Stimulated activated naive CD8-positive, alpha-beta T cell treated with anti-CD3 and anti-CD28 coated beads, Interleukin-15, Interleukin-2, amounts not matched to agents 100 U/mL and 50 U/mL, for 24 hours (primary cell): Measurements from ENCODE around the gene NDUFV1.
"Not testable (repeated sequence)": the region's sequence is repeated elsewhere in the genome, so short reads cannot be mapped to it uniquely, and the experiment has no call there.

ENCODE experiments used
- ATAC-seq: fragments of 150-1000 bp; cut with Tn5 transposase; one replicate; pipeline ENCODE4 v1.10.0; 2021
- DNase-seq: peaks from one replicate; pipeline ENCODE4 v3.0.0; 2021

NDUFV1 gene

DNA sequence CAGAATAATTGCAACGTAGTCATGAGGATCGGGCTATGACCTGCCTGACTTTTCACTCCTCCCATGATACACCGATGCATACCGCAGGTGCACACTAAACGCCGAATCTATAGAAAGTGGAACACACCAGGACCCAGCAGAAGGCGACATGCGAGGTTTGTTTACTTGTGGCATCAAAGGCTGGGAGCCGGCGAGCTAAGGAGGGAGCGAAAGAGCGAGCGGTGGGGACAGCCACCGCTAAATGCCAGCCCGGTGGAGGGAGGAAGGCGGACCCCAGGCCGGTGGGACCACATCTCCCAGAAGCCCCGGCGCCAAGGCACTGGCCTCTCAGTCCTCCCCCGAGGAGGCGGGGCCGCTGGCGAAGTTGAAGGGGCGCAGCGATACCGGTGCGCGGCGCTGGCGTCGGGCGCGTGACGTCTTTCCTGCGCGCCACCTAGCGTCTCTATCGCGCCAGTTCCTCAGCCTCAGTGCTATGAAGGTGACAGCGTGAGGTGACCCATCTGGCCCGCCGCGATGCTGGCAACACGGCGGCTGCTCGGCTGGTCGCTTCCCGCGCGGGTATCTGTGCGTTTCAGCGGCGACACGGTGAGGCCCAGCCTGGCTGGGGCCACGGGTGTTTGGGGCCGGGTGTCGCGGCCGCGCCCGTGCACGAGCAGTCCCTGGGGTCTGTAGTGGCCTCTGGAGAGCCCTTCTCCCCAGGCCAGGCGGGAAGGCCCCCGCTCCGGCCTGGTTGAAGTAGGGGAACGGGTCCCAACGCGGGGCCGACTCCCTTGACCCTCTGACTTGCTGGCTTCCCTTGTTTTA, at the start of gene NDUFV1:
TSS of gene NDUFV1 (plus strand) at position 445 of the 804 bp plus-strand sequence. CDS start at position 514, 69 bp downstream.
- ATAC-seq (peak; percentile 99), DNase-seq (peak; percentile 98)

DNA sequence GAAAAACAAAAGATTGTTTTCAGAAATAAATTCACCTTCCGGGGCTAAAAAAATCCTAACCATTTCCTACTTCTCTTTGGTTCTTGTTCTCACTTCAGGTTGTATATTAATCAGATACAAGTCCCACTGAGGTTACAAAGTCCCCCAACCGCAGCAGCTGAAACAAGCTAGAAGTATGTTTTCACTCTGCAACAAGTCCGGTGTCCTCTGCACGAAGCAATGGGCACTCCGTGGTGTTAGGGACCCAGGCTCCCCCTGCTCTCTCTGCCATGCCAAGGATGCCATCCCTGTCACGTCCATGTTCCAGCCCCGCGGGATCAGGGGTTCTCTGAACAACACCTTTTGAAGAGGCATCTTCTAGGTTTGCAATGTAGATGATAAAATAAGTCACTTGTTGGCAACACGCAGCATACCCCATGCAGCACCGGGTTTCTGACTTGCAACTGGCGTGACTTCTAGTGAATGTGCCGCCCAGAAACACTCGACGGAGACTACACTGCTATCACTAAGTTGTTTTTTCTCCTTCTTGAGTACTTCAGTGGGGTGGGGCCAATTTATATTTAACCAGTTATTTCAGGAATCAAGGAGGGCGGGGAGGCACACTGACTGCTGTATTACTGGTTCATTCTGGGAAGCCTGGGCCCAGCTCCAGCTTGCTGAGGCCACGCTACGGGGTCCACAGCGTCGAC, 48.5 kb upstream of the NDUFV1 start:
- no peak for DNase-seq

DNA sequence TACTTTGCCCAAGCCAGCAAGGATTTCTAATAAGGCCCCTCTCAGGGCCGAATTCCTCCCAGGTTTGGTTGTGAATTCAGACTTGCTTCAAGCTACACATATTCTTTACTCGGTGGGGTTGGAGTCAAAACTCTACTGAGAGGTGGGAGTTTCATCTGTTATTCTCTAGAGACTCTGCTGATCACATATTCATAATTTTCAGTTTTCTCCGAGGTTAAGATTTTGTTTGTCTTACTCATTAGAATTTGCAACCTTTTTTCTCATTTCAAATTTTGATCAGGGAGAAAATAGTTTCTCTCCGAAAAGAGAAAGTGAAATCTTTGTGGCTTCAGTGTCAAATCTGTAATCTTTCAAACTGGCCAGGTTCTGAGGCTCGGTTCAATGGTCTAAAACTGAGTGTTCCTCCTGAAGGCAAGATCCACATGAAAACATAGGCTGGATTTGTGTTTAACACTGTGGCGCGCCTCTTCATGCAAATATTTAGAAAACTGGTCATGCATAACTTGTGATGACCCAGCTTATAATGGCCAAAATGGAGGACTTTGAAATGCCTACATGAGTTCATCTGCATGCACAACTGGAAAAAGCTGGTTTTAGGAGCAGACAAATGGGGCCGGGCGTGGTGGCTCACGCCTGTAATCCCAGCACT, 44.6 kb upstream of the NDUFV1 start:
- DNase-seq (no peak), ATAC-seq (peak; percentile 3)

More for the DNA sequence above, 48.5 kb upstream of the NDUFV1 start:
- no peak for ATAC-seq

DNA sequence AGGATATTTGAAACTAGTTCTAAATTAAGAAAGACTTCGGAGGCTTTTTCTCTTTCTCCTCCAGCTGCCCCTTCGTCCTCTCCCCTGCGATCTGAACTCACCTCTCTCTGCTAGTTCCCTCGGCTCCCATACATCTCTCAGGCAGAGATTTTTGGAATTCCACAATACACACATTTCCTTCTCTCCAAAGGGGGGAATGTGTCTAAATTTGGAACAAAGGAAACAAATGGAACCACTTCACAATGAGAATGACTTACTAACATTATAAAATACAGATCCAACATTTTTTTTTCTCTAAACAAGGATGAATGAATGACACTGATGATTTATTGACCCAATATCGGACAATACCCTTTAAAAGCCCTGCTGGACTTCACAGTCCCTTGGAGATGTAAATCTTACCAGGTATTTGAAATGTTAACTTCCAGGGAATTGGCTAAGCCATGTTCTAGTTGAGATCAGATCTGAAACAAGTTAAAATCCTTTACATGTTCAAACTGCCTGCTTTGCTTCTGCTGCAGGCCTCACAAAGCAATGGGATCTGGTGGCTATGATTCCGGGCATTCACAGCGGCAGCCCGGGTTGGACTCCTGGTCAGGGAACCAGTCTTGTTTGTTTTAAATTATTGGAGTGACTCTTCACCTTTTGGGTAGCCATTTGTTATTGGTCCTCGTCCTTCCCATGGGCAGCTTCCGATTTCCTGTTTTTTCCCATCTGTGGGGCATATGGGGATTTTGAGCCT, 43.6 kb upstream of the NDUFV1 start:
- no peak for DNase-seq
- no peak for ATAC-seq

DNA sequence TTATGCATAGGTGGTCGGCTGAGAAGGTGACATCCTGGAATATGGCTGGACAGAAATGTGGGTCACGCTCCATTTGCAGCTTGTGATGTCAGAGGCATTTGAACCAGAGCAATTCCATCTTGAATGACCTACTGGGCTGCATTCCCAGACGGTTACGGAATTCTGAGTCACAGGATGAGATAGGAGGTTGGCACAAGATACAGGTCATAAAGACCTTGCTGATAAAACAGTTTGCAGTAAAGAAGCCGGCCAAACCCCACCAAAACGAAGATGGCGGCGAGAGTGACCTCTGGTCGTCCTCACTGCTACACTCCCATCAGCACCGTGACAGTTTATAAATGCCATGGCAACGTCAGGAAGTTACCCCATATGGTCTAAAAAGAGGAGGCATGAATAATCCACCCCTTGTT, 43.0 kb upstream of the NDUFV1 start:
- not testable (repeated sequence) for DNase-seq, ATAC-seq

DNA sequence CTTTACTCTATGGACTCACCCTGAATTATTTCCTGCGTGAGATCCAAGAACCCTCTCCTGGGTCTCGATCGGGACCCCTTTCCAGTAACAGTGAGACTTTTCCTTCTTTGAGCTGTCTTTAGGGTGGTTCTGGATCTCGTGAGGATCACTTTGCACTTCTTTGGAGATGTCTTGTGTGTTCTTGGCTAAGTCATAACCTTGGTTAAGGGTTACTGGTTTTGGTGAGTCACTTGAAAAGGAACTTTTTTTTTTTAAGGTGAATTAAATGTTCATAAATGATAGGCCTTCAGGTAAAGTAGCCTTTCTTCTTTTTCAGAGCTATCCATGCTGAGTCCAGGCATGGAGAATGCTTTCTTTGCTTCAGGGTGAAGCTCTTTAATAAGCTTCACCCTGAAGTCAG, 42.5 kb upstream of the NDUFV1 start:
- ATAC-seq (no peak), DNase-seq (no peak)

DNA sequence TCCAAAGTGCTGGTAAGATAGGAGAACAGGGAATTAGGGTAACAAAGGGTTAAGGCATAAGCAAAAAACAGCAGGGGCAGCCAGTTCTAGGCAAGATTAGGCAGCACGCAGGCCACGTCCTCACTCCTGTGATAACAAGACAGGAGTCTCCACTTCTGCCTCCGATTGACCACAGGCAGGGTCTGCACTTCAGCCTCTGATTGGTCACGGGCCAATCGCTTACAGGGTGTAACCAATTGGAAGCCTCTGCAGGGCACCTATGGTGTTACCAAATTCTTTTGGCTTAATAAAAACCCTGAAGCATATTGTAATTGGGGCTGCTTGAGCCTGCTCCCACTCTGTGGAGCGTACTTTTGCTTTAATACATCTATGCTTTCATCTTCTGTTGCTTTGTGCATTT, 35.3 kb upstream of the NDUFV1 start:
- no peak for ATAC-seq
- no peak for DNase-seq

DNA sequence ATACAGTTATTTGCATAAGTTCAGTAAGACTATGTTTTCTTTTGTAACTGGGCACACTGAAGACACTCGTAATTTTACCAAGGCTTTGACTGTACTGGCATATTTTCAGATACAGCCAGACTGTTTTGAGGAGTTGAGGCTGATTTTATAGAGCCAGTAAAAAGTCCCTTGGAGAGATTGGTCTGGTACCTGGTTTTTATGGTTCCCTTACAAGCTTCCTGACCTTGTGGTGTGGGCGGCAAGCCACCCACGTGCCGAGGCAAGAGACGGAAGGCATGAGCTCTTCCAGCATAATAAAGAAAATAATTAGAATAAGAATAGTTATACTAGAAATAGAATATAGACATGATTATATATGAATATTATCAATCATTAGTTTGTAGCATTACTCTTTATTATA, 34.4 kb upstream of the NDUFV1 start:
- ATAC-seq (no peak), DNase-seq (no peak)

DNA sequence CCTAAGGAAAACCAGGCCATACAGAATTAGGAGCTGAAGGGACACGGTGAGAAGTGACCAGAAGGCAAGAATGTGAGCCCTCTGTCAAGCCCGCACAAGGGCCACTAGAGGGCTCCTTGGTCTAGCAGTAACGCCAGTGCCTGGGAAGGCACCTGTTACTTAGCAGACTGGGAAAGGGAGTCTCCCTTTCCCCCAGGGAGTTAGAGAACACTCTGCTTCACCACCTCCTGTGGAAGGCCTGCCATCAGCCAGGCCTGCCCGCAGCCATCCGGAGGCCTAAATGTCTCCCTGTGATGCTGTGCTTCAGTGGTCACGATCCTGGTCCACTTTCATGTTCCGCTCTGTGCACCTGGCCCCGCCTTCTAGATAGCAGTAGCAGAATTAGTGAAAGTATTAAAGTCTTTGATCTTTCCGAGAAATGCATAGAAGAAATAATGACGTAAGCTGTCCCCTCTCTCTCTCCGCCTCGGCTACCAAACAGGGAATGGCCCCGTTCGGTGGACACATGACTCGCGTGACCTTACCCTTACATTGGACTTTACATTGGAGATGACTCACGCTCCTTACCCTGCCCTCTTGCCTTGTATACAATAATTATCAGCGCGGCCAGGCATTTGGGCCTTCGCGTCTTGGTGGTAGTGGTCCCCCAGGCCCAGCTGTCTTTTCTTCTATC, 33.9 kb upstream of the NDUFV1 start:
- peak; percentile 32 for DNase-seq
- no peak for ATAC-seq

DNA sequence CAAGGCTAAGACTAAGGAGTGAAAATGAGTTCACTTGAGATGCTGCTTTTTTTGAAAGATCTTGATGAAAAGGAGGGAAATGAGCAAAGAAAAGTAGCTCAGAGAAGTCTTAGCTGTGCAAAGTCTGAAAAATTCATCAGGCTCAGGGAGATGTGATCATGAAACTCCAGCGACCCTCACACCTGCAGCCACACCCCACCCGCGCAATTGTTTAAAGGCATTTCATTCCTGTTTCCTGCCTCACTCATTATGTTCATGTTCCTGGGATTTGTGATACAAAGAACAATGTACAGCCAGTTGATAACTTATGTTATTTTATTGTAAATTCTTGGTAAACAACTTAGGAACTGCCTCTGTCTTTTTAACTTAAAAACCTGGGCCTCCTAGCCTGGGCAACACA, 31.8 kb upstream of the NDUFV1 start:
- no peak for ATAC-seq
- no peak for DNase-seq

DNA sequence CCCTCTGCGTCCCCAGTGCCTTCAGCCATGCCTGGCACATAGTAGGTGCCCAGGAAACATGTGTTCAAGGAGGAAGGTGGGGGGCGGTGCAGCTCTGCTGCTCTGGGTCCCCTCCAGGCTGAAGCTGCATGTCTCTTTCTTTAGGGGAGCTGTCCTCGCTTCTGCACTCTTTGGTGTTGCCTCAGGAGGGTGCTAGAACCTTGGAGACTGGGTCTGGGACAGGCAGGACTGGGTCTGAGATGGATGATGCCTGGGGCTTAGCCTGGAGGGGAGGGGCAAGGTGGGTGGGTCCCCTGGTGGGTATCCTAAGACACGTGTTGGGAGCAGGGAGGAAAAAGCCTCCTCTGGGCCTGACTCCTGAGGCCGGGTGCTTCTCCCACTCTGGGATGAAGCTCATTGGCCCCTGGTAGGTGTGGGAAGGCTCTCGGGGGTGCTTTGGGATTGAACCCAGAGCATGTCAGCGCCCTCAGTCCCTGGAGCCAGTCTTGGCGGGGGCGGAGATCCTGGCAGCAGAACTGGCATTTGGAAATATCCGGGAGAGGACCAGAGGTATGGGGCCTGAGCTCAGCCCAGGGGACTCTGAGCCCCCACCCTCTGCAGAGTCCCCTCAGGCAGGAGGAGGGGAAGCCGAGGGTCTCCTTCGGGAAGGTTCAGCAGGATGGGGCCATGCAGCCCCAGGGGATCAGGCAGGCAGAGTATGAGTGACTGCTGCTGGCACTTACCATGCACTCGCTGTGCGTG, 29.8 kb upstream of the NDUFV1 start:
- DNase-seq, result no peak
- ATAC-seq, result peak; percentile 19

DNA sequence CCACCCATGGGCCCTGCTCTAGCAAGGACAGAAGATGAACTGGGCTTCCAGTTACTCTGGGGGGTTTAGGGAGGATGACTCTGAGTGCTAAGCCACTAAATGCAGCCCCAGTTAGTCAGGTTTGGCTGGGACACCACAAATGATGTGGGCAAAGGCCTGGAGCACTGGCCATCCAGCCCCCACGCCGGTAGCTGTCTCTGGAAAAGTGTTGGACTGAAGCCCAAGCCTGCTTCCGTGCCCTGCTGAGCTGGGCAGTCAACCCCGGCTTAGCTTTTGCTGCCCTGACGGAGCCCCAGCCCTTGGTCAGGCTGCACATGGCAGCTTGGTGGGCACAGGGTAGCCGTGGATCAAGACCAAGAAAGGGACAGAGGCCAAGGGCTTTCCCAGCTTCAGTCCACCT, 28.8 kb upstream of the NDUFV1 start:
- ATAC-seq (no peak), DNase-seq (no peak)

DNA sequence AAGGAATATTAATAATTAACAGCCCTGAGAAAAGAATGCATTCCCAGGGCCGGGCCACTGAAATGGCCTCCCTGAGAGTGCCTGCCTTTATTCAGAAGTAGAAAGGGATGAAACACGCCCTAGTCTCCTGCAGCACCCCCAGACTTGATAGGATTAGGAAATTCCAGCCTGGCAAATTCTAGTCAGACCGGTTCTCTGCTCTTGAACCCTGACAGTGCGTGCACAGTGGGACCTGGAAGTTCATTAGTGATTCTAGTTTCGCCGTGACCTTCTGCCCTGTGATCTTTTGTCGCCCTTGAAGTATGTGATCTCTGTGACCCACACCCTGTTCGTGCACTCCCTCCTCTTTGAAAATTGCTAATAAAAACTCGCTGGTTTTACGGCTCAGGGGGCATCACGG, 25.3 kb upstream of the NDUFV1 start:
- ATAC-seq, result no peak

DNA sequence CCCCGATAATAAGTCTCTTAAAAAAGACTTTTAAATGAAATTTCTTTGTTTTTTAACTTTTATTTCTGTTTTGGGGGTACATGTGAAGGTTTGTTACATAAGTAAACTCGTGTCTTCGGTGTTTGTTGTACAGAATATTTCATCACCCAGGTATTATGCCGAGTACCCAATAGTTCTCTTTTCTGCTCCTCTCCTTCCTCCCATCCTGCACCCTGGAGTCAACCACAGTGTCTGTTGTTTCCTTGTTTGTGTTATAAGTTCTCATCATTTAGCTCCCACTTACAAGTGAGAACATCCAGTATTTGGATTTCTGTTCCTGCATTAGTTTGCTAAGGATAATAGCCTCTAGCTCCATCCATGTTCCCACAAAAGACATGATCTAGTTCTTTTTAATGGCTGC, 24.7 kb upstream of the NDUFV1 start:
- no peak for ATAC-seq

More for the DNA sequence above, 25.3 kb upstream of the NDUFV1 start:
- DNase-seq, result no peak

DNA sequence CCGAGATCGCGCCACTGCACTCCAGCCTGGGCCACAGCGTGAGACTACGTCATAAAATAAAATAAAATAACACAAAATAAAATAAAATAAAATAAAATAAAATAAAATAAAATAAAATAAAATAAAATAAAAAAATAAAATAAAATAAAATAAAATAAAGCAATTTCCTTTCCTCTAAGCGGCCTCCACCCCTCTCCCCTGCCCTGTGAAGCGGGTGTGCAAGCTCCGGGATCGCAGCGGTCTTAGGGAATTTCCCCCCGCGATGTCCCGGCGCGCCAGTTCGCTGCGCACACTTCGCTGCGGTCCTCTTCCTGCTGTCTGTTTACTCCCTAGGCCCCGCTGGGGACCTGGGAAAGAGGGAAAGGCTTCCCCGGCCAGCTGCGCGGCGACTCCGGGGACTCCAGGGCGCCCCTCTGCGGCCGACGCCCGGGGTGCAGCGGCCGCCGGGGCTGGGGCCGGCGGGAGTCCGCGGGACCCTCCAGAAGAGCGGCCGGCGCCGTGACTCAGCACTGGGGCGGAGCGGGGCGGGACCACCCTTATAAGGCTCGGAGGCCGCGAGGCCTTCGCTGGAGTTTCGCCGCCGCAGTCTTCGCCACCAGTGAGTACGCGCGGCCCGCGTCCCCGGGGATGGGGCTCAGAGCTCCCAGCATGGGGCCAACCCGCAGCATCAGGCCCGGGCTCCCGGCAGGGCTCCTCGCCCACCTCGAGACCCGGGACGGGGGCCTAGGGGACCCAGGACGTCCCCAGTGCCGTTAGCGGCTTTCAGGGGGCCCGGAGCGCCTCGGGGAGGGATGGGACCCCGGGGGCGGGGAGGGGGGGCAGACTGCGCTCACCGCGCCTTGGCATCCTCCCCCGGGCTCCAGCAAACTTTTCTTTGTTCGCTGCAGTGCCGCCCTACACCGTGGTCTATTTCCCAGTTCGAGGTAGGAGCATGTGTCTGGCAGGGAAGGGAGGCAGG, 23.2 kb upstream of the NDUFV1 start, which contains the start of gene GSTP1:
TSS of gene GSTP1 (plus strand) at position 566 of the 958 bp plus-strand sequence. CDS start at position 598, 32 bp downstream.
- ATAC-seq, result peak; percentile 93
- peak; percentile 90 for DNase-seq

More for the DNA sequence above, 24.7 kb upstream of the NDUFV1 start:
- DNase-seq, result no peak

DNA sequence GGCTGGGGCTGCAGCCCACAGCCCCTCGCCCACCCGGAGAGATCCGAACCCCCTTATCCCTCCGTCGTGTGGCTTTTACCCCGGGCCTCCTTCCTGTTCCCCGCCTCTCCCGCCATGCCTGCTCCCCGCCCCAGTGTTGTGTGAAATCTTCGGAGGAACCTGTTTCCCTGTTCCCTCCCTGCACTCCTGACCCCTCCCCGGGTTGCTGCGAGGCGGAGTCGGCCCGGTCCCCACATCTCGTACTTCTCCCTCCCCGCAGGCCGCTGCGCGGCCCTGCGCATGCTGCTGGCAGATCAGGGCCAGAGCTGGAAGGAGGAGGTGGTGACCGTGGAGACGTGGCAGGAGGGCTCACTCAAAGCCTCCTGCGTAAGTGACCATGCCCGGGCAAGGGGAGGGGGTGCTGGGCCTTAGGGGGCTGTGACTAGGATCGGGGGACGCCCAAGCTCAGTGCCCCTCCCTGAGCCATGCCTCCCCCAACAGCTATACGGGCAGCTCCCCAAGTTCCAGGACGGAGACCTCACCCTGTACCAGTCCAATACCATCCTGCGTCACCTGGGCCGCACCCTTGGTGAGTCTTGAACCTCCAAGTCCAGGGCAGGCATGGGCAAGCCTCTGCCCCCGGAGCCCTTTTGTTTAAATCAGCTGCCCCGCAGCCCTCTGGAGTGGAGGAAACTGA, 22.4 kb upstream of the NDUFV1 start:
- ATAC-seq, result peak; percentile 10
- peak; percentile 46 for DNase-seq

DNA sequence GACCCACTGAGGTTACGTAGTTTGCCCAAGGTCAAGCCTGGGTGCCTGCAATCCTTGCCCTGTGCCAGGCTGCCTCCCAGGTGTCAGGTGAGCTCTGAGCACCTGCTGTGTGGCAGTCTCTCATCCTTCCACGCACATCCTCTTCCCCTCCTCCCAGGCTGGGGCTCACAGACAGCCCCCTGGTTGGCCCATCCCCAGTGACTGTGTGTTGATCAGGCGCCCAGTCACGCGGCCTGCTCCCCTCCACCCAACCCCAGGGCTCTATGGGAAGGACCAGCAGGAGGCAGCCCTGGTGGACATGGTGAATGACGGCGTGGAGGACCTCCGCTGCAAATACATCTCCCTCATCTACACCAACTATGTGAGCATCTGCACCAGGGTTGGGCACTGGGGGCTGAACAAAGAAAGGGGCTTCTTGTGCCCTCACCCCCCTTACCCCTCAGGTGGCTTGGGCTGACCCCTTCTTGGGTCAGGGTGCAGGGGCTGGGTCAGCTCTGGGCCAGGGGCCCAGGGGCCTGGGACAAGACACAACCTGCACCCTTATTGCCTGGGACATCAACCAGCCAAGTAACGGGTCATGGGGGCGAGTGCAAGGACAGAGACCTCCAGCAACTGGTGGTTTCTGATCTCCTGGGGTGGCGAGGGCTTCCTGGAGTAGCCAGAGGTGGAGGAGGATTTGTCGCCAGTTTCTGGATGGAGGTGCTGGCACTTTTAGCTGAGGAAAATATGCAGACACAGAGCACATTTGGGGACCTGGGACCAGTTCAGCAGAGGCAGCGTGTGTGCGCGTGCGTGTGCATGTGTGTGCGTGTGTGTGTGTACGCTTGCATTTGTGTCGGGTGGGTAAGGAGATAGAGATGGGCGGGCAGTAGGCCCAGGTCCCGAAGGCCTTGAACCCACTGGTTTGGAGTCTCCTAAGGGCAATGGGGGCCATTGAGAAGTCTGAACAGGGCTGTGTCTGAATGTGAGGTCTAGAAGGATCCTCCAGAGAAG, 21.6 kb upstream of the NDUFV1 start:
- ATAC-seq, result no peak
- no peak for DNase-seq

DNA sequence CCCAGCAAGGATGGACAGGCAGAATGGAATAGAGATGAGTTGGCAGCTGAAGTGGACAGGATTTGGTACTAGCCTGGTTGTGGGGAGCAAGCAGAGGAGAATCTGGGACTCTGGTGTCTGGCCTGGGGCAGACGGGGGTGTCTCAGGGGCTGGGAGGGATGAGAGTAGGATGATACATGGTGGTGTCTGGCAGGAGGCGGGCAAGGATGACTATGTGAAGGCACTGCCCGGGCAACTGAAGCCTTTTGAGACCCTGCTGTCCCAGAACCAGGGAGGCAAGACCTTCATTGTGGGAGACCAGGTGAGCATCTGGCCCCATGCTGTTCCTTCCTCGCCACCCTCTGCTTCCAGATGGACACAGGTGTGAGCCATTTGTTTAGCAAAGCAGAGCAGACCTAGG, 20.8 kb upstream of the NDUFV1 start:
- ATAC-seq, result no peak
- DNase-seq, result no peak
